NCI-H146 treated with DMSO at 0.1 percent for 48 hours (cell line): ENCODE measurements around the gene CCDC33.

ENCODE experiments used
- DNase-seq: peaks from one replicate; lab custom pipeline; 2025; ENCODE audit not compliant: unreplicated experiment; lab: John Stamatoyannopoulos, UW

Gene CCDC33

DNA sequence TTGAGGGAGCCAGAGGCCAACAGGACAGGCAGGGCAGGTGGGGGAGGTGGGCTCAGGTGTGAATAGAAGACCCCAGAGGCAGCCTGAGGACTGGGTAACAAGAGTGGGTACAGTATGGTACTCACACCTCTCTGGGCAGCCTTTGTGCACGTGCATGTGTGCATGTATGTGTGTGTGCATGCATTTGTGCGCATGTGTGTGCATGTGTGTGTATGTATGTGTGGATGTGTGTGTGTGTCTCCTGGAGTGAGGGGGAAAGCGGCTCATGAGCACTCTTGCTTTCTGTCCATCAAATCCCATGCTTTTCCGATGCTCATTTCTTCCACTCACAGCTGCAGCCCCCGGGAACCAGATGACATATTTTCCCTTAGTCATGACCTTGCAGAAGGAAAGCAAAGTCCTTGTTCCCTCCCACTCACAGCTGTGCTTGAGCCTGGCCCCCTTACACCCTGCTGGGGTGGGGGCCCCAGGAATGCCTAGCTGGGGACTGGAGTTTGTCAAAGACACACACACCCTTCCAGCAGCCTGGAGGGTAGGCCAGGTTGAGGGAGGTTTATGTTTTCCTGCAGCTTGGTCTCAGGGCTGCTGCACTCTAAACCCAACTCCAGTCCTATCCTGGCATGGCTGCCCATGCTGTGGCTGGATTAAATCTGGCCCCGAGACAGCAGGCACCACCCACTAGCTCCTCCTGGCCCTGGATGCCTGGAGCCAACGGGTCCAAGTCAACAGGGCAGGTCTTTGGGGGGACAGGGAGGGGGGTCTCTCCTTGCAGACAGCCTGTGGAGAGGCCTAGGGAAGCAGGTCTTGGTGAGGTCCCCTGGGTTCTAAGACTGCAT is 22.5 kb downstream of the CCDC33 start:
- no peak for DNase-seq

DNA sequence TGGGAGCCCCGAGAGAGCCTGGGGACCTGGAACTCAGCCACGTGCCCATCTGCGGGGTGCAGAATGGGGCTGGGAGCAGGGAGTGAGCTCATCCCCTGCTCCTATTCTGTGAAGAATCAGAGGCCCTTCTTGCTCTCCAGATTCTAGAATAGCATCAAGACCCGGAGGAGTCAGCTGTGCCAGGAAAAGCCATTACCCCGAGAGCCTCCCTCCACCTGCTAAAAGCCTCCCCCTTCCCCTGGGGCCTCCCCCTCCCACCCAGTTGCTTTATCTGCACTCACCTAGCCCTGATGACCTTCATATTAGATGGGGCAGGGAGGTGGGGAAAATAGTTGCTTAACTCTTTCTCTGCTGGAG is 23.1 kb downstream of the CCDC33 start:
- no peak for DNase-seq

DNA sequence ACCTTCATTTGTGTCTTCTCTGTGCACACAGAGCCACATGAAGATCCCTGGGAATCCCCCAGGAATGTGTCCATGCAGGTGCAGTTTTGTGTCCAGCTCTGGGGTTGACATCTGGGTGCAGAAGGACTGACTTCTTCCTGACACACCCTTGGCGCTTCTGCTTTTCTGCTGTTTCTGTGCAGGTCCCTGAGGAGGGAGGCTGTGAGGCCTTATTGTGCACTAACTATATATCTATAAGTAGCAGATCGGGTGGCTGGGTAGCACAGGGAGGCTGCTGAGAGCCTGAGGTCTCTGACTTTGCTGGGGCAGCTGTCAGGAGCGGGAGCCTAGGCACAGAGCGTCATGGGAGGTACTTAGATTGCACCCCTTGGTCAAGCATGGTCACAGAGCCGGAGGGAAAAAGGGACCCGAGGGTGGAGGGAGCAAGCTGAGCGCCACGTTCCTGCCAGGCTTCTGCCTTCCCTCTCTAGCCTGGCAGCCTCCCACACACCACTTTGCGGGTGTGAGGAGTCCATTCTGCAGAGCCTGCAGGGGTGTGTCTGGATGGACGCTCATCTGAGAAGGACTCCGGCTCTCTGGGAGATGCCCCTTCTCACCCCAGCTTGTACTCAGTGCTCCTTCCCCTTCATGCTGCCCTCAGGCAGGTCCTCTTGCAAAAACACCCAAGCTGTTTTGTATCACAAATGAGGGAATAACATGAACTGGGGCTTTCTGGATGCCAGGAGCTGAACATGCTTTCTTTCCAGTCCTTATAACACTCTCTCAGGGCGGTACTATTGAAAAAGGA is 23.9 kb downstream of the CCDC33 start:
- no peak for DNase-seq

DNA sequence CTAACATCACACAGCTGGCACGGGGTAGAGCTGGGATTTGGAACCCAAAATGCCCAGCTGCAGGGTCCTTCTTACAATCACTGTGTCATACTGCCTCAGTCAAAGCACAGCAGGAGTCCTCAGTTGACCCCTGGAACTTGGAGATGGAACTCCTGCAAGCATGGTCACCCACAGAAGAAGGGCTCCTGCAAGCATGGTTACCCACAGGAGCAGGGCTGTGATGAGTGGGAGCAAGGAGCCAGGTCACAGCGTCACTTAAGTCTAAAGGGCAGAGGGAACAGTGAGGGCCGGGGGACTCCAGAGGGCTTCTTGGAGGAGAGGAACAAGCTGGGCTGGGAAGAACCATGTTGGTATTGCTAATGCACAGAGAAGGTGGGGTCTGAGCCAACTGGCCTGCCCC is 24.9 kb downstream of the CCDC33 start:
- no peak for DNase-seq

DNA sequence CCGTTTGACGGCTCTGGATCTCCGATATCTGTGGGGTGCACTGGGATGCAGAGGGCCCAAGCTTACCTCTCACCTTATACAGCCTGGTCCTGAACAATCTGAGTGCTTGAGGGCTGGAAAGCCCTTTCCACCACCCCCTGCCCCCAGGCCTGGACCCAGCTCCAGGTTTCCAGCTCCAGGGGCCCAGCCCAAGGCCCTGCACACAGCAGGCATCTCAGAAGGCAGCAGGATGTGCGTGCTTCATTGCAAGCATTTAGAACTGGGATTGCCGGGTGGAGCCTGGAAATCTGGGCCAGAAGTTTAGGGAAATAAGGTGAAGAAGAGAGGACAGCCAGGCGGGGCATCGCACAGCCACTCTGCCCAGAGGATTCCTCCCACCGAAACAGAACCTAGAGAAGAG is 25.6 kb downstream of the CCDC33 start:
- DNase-seq = no peak

DNA sequence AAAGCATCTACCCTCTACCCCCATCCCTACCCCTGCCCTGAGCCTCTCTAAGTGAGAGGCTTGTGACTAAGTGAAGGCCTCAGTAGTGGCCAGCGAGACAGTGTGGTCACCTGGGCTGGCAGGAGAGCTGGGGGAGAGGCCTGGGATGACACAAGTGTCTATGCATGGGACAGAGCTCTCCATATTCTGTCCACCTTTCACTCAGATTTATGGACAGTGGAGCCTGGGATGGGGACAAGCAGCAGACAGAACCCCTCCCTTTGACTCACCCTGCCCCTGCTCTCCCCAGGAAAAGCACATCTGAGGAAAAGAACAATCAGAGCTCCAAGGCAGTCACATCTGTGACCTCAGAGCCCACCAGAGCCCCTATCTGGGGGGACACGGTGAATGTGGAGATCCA is 26.0 kb downstream of the CCDC33 start:
- no peak for DNase-seq

DNA sequence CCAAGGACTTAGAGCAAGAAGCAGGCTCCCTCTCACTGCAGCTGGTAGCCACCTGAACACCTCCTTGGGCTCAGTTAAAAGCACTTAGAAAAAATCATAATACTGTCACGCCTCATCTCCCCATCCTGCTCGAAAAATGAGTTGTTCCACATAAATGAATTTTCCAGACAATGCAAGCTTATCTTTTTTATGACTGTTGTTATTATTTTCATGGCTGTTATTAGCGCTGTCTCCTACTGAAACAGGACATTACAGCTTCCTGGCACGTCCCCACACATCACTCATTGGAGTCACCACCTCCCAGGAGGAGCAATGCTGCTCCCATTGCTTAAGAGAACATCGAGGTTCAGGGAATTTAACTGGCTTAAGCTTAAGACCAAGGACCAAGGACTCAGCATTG is 26.5 kb downstream of the CCDC33 start:
- DNase-seq = no peak

DNA sequence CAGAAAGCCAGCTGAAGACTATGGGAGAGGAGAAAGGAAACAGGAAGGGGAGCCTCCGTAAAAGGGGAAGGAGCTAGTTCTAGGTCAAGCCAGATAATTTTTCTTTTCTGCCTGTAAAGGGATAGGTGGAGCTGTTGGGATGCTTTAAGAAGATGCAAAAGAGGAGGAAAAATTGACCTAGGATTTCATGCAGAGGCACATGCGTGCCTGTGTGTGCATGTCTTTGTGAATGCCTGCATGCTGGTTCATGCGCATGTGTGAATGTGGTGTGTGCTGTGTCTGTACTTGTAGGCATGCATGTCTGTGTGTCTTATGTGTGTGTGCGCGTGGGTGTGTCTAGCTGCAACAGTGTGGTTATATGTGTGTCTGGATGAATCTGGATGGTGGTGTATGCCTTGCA is 27.3 kb downstream of the CCDC33 start:
- no peak for DNase-seq

DNA sequence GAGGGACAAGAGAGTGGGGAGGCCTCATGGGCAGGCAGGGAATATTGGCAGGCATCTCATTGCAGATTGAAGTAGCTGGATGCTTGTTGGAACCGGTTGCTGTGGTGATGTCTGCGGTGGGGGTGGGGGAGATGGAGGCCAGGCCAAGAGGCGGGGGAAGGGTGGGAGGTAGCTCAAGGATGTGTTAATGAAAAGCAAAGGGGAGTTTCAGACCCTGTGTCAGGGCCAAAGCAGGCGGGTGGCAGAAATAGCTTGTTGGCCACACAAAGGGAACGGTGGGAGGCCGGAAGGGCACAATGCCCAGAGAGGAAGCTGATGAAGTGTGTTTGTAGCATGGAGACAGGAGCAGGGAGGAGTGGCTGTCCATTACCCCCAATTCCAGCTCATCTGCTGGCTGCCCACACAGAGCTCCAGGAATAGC is 28.0 kb downstream of the CCDC33 start:
- no peak for DNase-seq

DNA sequence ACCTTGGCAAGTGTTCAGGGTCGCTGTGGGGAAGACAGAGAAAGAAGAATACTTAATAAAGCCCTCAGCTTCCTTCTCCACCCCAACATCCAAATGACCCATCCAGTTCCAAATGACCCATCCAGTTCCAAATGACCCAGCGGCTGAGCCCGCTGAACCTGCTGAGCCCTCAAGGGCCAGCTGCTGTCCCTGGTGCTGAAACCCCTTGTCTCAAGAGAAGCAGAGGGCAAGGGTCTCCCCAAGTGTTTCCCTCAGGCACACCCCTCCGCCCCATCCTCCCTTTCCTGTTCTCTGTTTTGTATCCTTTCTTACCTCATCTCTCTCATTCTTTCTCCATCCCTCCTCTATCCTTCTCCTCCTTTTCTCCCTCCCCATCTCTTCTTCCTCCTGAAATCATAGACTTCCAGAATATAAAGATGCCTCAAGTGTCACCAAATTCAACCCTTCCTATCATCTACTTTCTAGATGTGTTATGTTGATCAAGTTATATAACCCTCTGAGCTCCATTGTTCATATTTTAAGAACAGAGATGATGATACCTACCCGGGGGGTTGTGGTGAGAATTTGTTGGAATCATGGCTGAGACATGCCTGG is 29.0 kb downstream of the CCDC33 start:
- no peak for DNase-seq

DNA sequence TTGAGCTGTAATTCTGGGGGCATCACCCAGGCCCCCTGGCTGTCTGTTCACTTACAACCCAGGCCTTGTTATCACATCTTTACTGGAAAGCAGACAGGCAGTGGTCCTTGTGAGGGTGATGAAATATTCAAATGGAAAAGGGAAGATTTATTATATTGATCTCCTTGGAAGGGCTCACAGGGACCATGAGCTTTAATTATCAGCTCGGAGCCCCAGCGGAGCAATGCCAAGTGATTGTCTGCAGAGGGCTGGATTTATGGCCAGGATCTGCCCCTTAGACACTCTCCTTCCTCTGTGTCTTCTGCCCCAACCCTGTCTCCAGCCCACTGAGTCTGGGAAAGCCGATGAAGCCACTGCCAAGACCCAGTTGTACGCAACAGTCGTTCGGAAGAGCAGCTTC is 31.9 kb downstream of the CCDC33 start:
- DNase-seq = no peak

DNA sequence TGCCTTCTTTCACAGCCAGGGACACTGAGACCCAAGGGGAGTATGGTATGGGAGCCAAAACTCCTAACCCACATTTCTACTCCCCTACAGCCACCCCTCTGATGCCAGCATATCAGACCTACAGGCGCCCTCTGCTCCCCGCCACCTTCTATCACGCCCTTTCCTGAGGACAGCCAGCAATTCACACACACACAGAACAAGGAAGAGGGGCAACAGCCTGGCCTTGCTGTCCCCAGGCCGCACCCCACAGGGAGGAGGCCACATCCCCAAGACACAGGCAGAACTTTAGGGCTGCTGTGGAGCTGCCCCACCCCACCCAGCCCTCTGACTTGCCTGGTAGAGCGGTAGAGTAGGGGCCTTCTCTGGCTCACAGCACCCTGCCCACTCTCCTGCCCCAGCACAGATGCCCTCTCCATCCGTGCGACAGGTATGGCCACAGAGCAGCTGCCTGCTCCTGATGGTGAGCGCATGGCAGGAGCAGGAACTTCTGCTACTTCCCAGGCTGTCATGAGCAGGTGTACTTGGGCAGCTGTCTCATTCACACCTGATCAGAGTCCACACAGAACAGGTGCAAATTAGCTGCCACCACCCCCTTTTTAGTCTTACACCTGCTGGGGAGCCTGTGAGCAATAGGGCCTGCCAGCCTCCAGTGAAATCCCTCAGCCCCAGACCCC is 33.4 kb downstream of the CCDC33 start:
- DNase-seq = peak; percentile 55

DNA sequence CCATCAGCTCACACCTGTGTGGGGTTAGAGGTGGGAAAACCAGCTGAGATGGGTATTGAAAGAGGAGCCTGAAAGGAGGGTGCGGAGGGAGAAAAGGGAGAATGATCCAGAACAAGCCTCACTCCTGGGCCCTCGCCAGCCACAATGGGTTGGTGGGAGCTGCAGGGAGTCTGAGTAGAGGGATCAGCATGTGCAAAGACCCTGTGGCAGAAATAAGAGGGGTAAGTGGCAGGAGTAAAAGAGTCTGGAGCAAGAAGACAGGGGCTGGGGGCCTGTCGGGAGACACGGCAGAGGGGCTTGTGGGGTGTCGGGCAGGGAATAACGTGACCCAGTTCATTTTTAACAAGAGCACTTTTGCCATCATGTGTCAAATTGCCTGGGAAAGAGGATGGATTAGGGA is 34.0 kb downstream of the CCDC33 start:
- DNase-seq = no peak

DNA sequence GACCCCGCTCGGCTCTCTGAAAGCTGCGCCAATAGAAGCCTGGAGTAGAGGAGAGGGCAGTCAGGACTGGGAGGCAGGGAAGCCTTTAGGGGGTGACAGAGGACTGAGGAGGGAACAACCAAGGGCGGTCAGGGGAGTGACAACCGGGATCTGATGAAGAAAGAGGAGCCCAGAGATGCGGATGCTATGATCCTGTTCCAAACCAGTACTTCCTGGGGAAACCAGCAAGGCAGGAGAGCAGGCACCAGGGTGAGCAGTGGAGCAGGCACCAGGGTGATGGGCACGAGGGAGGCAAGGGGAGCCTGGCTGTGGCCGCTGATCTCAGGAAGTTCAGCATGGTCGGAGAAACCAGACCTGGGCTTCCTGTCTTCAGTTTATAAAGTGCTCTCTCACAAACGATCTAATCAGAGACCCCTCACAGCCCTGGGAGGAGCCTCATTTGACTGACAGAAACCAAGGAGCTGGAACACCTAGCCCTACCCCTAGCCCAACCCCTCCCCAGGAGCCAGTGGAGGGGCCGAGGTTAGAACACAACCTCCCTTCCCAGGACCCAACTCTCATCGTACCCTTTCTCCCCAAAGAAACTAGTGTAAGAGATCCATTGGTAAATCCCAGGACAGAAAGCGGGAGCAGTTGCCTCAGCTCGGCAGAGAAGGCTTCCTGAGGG is 34.9 kb downstream of the CCDC33 start:
- no peak for DNase-seq

DNA sequence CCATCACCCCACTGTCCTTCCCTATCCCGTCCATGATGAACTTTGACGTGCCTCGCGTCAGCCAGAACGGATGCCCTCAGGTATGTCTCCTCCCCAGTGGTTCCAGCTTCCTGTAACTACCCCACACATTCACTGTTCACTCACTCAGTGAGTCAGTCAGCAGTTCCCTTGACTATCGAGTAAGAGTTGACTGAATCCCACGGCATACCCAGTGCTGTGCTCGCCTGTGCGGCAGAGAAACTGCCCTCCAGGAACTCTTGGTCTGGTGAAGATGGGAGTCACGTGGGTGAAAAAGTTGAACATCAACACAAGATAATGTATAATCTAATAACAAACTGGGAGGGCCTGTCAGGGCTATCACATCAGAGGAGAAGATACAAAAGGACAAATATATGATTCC is 36.7 kb downstream of the CCDC33 start:
- DNase-seq = no peak

DNA sequence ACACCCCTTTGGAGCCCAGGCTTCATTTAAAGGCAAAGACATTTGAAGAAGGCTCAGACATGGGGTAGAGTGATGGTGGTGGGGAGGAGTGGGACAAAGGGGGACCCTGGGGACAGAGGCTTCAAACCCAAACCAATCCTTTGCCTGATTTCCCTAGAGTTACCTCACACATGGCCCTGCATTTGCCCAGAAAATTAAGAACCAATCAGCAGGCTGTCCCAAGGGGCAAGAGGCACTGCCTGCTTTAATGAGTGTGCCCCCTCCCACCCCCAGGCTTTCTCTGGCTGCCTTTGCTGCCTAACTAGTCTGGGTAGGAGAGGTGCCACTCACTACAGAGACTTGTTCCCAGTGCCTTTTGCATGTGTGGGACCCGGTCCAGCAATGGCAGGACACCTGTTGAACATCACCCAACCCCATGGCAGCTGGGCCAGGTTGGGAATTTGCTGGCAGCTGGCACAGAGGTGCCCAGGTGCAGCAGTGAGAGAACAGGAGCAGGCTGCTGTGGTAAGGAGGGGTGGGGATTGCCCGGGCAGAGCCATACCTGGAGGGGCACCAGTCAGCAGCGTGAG is 38.4 kb downstream of the CCDC33 start:
- no peak for DNase-seq

DNA sequence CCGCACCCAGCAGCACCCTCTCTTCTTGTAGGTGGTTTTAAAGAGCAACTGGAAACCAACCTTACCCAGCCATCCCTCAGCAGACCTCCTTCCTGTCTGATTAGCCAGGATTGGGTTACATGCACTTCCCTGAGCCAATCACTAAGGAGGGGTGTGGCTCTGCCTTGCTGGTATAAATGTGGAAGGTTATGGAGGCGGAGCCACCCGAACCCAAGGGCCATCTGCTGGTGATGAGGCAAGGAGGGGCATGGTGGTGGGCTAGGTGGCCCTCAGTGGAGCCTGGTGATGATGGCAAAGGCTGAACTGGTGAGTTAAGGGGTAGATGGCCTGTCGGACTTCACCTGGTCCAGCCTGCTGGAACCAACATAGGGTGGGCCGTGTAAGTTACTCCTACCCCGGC is 39.8 kb downstream of the CCDC33 start:
- DNase-seq = no peak

DNA sequence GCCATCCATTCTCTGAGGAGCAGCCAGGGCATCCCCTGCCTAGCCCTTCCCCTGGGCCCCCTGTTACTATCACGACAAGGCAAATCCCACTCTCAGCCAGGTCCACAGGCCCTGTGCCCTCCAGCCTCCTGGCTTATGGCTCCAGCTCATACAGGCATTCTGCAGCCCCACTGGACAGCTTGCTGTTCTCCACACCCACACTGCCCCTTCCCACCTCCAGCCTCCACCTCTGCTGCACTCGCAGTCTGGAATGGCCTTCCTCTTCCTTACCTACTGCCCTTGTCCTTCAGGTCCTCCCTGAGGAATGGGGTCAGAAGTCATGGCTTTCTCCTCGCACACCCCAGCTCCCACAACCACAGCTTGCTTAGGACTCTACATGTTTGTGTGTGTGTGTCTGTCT is 40.4 kb downstream of the CCDC33 start:
- no peak for DNase-seq

DNA sequence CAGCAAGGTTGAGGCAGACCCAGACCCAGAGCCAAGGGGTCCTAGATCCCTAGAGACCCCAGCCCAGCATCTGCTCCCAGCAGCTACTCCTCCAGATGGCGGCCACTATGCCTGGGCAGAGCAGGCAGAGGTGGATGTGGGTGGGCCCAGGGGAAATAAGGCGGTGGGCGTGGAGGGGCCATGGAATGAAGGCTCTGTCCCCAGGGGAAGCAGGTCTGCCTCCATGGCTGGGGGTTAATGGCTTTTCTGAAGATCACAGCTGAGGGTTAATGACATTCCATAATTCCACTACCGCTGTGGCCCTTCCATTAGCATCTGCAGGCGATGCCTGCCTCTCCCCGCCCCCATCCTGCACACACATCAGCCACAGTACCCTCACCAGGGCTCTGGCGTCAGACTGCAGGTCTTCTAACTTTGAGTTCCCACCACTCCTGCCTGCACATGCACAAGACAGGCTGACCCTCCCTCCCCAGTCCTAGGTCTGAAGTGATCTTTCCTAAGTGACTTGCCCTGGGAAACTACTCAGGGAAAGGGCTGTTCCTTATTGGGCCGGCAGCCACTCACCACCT is 41.2 kb downstream of the CCDC33 start:
- no peak for DNase-seq

DNA sequence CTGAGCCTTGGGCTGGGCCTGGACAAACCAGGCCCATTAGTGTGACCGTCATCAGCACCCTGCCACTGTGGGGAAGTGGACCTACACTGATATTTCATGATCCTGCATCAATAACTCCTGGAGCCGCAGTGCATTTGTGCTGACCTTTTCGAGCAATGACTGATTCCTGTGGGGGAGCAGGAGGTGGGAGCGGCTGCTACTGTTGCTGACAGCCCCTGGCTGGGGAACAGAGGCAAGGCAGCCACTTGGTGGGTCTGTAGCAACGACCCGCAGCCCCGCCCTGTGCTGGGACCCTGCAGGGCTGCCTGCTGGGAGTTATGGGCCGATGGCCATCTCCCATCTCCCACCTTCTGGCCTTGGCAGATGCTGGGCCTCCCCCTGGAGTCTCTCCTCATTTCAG is 42.1 kb downstream of the CCDC33 start:
- DNase-seq = no peak
